Activated naive CD8-positive, alpha-beta T cell (primary cell): ENCODE results near the gene LONP2.
"Not testable (repeated sequence)": the region's sequence is repeated elsewhere in the genome, so short reads cannot be mapped to it uniquely, and the experiment has no call there.

Source experiments
- H3K27ac Mint-ChIP-seq: one replicate; pipeline ENCODE4 v1.8.0; 2021; ENCODE audit warnings: mixed read lengths
- H3K27me3 Mint-ChIP-seq: one replicate; pipeline ENCODE4 v1.8.0; 2021; ENCODE audit warnings: mixed read lengths
- H3K36me3 Mint-ChIP-seq: one replicate; pipeline ENCODE4 v1.8.0; 2021; ENCODE audit warnings: mixed read lengths
- H3K4me1 Mint-ChIP-seq: one replicate; pipeline ENCODE4 v1.8.0; 2021; ENCODE audit warnings: low read depth, mixed read lengths
- H3K4me3 Mint-ChIP-seq: one replicate; pipeline ENCODE4 v1.8.0; 2021; ENCODE audit warnings: mild to moderate bottlenecking, mixed read lengths
- H3K9me3 Mint-ChIP-seq: one replicate; pipeline ENCODE4 v1.8.0; 2021; ENCODE audit warnings: low read depth, mixed read lengths

The LONP2 gene

DNA sequence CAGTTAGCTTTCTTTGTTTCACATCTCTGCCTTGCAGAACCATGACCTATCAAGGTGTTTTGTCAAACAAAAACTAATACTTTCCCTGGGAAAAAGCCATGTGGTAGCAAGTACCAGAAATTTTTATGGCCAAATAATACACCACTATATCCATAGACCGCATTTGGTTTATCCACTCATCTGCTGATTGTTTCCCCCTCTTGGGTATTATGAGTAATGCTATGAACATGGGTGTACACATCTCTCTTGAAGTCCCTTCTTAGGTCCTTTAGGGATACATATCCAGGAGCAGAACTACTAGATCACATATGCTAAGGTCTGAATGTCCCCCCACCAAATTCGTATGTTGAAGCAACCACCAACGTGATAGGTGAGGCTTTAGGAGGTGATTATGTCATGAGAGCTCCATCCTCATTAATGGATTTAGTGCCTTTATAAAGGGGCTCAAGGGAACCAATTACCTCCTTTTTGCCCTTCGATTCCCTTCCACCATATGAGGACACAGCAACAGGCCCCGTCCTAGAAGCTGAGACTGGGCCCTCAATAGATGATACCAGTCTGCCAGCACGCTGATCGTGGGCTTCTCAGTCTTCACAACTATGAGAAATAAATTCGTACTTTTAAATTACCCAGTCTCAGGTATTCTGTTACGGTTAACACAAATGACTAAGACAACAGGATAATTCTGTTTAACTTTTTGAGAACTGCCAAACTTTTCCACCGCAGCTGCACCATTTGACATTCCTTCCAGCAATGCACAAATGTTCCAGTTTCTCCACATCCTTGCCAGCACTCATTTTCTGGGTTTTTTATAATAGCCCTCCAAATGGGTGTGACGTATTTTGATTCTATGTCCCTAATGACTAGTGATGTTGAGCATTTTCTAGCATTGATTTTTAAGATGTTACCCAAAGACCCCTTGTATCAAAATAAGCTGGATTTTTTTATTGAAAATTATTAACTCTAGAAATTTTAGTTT is 111.1 kb downstream of the LONP2 start:
- Mint-ChIP-seq H3K36me3 (peaks cover 4% of the 10 kb centered on the region), H3K4me1 (peaks cover 19% of the 10 kb centered on the region), H3K27ac (peak overlapping the region; percentile 34), H3K9me3 (no peaks in the 10 kb centered on the region), H3K27me3 (no peaks in the 10 kb centered on the region), H3K4me3 (no peak overlapping the region)

- Mint-ChIP-seq H3K27ac (peak overlapping the region; percentile 19), H3K4me3 (no peak overlapping the region), H3K27me3 (no peaks in the 10 kb centered on the region), H3K9me3 (no peaks in the 10 kb centered on the region), H3K4me1 (peaks cover 22% of the 10 kb centered on the region), H3K36me3 (peaks cover 4% of the 10 kb centered on the region)
Measured at GRCh38 chr16:48356633-48357376, 112.7 kb downstream of the LONP2 start.

DNA sequence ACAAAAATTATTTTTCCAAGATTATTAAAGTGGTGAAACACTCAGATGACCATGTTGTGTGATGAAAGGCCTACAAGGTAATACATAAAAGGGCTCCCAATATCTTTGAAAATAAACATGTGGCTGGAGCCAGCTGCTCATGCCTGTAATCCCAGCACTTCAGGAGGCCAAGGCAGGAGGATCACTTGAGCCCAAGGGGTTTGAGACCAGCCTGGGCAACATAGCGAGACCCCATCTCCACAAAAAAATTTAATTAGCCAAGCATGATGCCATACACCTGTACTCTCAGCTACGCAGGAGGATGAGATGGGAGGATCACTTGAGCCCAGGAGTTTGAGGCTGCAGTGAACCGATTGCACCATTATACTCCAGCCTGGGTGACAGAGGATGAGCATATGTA is 114.3 kb downstream of the LONP2 start:
- Mint-ChIP-seq H3K36me3 (peaks cover 2% of the 10 kb centered on the region), H3K9me3 (no peaks in the 10 kb centered on the region), H3K27me3 (no peaks in the 10 kb centered on the region), H3K4me1 (peaks cover 24% of the 10 kb centered on the region), H3K27ac (no peak overlapping the region), H3K4me3 (no peak overlapping the region)

DNA sequence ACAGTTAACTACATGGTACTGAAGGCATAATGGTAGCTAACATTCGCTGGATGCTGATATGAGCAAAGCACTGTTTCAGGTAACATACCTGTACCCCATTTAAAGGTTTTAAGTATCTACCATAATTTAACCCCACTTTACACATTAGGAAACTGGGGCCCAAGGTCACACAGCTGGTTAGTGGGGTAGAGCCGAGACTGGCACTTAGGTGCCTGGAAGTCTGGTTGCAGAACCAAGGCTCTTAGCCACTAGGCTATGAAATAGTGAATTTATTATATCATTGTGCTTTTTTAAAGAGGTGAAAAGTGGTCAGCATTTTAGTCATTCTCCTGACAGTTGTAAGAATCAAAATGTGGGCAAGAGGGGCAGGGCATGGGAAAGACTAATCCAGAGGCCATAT is 115.9 kb downstream of the LONP2 start:
- no peaks in the 10 kb centered on the region for H3K27me3 Mint-ChIP-seq
- no peak overlapping the region for H3K4me3 Mint-ChIP-seq
- H3K9me3 Mint-ChIP-seq: no peaks in the 10 kb centered on the region
- peaks cover 22% of the 10 kb centered on the region for H3K4me1 Mint-ChIP-seq
- no peak overlapping the region for H3K27ac Mint-ChIP-seq
- H3K36me3 Mint-ChIP-seq: no peaks in the 10 kb centered on the region

DNA sequence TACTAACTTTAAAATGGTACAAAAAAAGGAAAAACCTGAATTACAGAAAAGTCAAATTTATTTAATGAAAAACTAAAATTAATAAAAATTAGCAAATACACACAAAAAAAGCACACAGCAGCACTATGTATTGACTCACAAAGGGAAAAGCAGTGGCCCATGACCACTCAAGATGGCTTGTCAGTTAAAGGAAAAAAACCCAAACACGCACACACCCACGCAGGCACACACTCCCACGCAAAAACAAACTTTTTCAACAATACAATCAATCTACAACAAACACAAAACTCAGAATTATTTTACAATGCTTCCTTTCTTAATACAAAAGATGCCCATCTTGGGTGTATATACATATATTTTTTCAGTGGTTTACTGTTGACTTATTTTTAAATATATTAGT is 116.9 kb downstream of the LONP2 start:
- Mint-ChIP-seq H3K27me3 (no peaks in the 10 kb centered on the region), H3K9me3 (no peaks in the 10 kb centered on the region), H3K4me1 (peaks cover 27% of the 10 kb centered on the region), H3K36me3 (no peaks in the 10 kb centered on the region), H3K27ac (peak overlapping the region; percentile 28), H3K4me3 (no peak overlapping the region)

DNA sequence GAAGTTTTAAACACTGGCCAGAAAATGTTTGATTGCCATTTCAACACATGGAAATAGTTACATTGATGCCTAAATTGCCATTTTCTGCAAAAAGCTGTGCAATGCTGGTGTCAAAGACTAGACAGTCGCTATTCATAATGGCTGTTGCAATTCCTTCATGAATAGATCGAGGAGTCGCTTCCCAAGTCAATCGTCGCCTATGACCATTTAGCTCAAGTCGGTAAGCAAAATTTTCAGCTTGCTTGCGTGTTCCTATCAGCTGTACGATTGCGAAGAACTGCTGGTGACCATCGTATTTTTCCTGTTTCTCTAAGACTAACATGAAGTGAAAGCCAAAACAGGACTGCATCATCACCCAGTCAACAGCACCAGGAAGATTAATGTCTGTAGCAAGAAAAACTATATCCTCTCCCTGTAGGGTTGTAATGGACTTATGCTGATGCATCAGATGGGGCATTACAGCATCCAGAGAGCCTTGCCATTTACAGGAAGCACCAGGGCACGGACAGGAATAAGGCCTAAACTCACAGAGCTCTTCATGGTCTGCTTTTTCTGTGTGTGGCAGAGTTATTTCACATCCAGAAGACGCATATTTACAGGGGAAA is 117.5 kb downstream of the LONP2 start:
- Mint-ChIP-seq H3K27ac (peak overlapping the region; percentile 41), H3K36me3 (no peaks in the 10 kb centered on the region), H3K4me3 (no peak overlapping the region), H3K4me1 (peaks cover 33% of the 10 kb centered on the region), H3K9me3 (no peaks in the 10 kb centered on the region), H3K27me3 (no peaks in the 10 kb centered on the region)

- no peaks in the 10 kb centered on the region for H3K27me3 Mint-ChIP-seq
- H3K4me1 Mint-ChIP-seq: peaks cover 55% of the 10 kb centered on the region
- no peaks in the 10 kb centered on the region for H3K9me3 Mint-ChIP-seq
- no peaks in the 10 kb centered on the region for H3K36me3 Mint-ChIP-seq
- no peak overlapping the region for H3K27ac Mint-ChIP-seq
- H3K4me3 Mint-ChIP-seq: peak overlapping the region; percentile 80
Measured at GRCh38 chr16:48365025-48365600, 121.0 kb downstream of the LONP2 start.

DNA sequence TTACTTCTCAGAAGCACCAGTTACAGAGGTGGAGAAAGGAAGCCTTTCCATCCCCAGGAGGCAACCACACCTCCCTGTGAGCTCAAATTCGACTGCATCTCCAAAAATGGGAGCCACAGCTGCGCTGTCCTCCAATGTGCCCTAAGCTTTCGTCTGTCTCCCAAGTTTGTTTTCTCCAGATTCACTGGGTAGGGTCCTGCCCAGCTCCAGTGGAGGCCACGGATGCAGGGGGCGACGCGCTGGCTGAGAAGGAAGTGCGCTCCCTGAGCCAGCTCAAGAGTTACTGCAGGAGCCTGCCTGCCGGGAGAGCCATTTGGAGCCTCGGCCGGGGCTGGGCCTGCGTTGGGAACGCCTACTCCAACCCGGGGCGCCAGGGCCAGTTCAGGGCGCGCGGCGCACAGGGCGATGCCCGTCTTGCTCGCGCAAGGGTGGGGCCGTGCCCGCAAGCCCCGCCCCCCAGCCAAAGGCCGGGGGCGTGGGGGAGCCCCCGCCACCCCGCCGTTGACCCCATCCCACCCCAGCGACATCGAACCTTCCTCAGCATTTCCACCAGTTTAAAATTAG is 121.6 kb downstream of the LONP2 start:
- peak overlapping the region; percentile 97 for H3K4me3 Mint-ChIP-seq
- no peaks in the 10 kb centered on the region for H3K36me3 Mint-ChIP-seq
- H3K4me1 Mint-ChIP-seq: peaks cover 53% of the 10 kb centered on the region
- H3K27ac Mint-ChIP-seq: peak overlapping the region; percentile 98
- H3K27me3 Mint-ChIP-seq: no peaks in the 10 kb centered on the region
- no peaks in the 10 kb centered on the region for H3K9me3 Mint-ChIP-seq

DNA sequence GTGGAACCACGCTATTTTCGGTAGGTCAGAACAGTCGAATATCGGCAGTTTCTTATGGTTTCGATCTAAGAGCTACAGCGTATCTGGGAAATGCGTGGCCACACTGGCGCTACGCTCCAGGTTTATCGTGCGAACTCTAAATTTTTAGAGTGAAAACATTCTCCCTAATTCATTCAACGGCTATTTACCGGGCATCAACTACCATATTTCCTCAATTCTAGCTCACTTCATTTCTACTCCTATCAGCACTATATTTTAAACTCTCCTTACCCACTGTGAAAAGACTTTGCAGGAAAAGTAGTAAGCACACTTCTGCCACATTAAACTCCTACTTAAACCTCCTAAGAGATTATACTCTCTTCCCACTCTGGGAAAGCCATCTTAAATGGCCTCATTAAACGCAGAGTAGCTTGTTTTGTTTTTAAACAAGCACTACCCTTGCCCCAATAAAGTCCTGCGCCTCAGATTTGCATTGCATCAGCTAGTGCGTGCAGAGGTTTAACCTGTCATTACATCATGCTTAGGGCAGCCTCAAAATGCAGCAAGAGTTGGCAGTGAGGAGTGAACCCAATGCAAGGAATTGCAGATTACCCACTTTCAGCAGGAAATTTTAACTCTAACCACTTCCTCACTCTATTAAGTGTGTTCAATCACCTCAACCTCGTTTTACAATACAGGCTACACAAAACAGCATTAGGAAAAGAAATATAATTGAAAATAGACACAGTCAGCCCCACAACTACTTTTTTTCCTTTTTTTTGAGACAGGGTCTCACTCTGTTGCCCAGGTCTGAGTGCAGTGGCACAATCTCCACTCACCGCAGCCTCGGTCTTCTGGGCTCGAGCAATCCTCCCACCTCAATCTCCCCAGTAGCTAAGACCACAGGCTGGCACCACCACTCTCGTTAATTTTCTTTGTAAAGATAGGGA is 122.3 kb downstream of the LONP2 start:
- Mint-ChIP-seq H3K36me3 (no peaks in the 10 kb centered on the region), H3K4me1 (peaks cover 55% of the 10 kb centered on the region), H3K4me3 (peak overlapping the region; percentile 97), H3K27me3 (no peaks in the 10 kb centered on the region), H3K9me3 (no peaks in the 10 kb centered on the region), H3K27ac (peak overlapping the region; percentile 98)

- H3K4me1 Mint-ChIP-seq: peaks cover 60% of the 10 kb centered on the region
- no peaks in the 10 kb centered on the region for H3K27me3 Mint-ChIP-seq
- H3K4me3 Mint-ChIP-seq: peak overlapping the region; percentile 28
- peak overlapping the region; percentile 98 for H3K27ac Mint-ChIP-seq
- H3K9me3 Mint-ChIP-seq: no peaks in the 10 kb centered on the region
- no peaks in the 10 kb centered on the region for H3K36me3 Mint-ChIP-seq
Measured at GRCh38 chr16:48367441-48368049, 123.4 kb downstream of the LONP2 start.

- H3K27me3 Mint-ChIP-seq: no peaks in the 10 kb centered on the region
- no peak overlapping the region for H3K27ac Mint-ChIP-seq
- H3K4me1 Mint-ChIP-seq: peaks cover 51% of the 10 kb centered on the region
- no peak overlapping the region for H3K4me3 Mint-ChIP-seq
- no peaks in the 10 kb centered on the region for H3K36me3 Mint-ChIP-seq
- no peaks in the 10 kb centered on the region for H3K9me3 Mint-ChIP-seq
Measured at GRCh38 chr16:48369765-48370164, 125.7 kb downstream of the LONP2 start.

GRCh38 chr16:48370229-48370628 is 126.1 kb downstream of the LONP2 start:
- Mint-ChIP-seq H3K4me3 (no peak overlapping the region), H3K36me3 (no peaks in the 10 kb centered on the region), H3K4me1 (peaks cover 46% of the 10 kb centered on the region), H3K9me3 (no peaks in the 10 kb centered on the region), H3K27me3 (no peaks in the 10 kb centered on the region), H3K27ac (no peak overlapping the region)

DNA sequence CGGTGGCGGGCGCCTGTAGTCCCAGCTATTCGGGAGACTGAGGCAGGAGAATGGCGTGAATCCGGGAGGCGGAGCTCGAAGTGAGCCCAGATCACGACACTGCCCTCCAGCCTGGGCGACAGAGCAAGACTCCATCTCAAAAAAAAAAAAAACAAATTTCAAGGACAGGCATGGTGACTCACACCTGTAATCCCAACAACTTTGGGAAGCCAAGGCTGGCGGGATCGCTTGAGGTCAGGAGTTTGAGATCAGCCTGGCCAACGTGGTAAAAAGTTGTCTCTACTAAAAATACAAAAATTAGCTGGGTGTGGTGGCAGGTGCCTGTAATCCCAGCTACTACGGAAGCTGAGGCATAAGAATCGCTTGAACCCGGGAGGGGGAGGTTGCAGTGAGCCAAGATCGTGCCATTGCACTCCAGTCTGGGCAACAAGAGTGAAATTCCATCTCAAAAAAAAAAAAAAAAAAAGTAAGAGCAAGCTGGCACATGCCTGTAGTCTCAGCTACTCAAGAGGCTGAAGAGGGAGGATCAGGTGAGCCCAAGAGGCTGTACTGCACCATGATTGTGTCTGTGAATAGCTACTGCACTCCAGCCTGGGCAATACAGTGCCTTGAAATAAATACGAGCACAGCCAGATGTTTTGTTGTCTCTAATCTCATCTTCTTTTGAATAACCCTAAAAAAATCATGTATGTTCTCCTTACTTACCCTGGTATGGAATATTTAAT is 126.7 kb downstream of the LONP2 start:
- H3K4me1 Mint-ChIP-seq: peaks cover 41% of the 10 kb centered on the region
- H3K4me3 Mint-ChIP-seq, H3K9me3 Mint-ChIP-seq: not testable (repeated sequence)

More for the DNA sequence above, 126.7 kb downstream of the LONP2 start:
- H3K27ac Mint-ChIP-seq, H3K27me3 Mint-ChIP-seq, H3K36me3 Mint-ChIP-seq: not testable (repeated sequence)
